Hippocampal formation (tissue), 2 donors: ENCODE data around the gene POGLUT2.

Experiments used
- DNase-seq, 2 donors: peaks; one replicate each; lab custom pipeline; 2025; lab: John Stamatoyannopoulos, UW

Gene POGLUT2

DNA sequence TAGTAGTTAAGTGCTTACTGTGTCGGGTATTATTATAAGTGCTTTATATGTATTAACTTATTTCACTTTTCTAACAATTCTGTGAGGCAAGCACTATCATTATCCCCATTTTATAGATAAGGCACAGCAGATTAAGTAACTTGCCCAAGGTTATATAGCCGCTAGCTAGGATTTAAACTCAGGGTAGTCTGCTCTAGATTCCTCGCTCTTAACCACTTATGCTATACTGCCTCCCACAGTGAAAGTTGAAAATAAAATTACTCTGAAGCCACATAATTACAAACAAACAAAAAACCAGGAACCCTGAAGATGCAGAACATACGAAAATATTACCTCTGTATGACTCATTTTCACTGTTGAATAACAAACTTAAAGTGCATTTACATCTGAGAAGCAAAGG is 29.1 kb downstream of the POGLUT2 start:
- no peak for DNase-seq

DNA sequence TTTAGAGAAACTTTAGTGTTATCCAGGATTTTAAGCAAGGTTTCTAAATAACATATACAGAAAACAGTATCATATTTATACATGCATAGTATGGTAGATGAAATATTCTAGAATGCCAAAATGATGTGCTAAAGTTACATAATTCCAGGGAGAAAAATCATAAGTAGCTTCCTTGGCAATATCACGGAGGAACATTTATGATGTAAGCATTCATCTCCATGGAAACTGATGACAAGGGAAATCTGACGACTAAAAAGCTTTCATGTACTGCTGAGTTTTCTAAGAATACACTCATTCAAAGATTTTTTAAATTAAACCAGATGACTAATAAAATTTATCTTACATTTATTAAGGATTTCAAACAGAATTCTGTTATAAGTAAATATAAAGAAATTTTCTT is 29.9 kb downstream of the POGLUT2 start:
- DNase-seq, result no peak

DNA sequence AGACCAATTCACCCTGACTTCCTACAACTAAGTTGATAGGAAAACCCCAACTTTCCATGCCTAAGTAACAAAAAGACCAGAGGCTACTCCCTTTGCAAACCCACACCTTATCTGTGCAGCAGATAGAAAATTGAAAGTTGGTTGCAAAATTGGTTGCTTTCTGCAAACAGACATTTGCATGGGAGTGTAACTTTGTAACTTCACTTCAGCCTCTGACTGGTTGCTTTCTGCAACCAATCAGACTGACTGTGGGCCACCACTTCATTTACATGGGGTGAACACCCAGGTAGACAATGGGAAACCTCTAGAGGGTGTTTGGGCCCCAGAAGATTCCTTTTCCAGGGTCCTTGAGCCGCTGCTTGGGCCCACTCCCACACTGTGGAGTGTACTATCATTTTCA is 35.0 kb downstream of the POGLUT2 start:
- no peak for DNase-seq

DNA sequence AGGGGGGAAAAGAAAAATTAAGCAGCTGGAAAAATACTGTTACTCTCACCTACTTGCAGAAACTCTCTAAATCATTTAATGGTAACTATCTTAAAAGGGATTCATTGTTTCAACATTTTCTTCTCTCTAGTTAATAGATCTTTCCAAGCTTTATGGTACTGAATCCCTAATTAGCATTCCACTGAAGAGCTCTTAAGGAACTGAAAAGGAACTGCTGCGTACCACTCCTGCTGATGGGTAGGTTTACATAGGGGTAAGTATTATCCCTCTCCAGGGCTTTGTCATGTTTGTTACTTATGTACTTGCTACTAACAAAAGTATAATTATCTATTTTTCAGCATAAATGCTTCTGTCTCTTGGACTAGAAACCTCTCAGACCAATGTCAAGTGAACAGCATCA is 37.7 kb downstream of the POGLUT2 start:
- no peak for DNase-seq

DNA sequence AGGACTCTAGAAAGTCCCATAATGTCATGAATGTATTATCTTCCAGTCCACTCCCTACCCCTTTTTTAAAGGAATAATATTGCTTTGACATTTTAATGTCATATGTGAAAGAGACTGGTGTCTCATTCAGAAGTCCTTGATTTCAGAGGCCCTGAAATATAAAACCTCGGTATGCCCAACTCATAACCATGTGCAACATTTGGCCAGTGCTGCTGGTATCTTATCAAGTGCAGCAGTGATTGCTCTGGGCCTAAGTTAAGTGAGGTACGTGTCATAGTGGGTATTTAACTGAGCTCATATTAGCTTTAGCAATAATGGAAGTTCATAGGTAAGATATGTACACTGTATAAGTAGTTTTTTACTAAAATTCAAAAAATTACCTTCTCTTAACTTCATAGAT is 39.9 kb downstream of the POGLUT2 start:
- no peak for DNase-seq

DNA sequence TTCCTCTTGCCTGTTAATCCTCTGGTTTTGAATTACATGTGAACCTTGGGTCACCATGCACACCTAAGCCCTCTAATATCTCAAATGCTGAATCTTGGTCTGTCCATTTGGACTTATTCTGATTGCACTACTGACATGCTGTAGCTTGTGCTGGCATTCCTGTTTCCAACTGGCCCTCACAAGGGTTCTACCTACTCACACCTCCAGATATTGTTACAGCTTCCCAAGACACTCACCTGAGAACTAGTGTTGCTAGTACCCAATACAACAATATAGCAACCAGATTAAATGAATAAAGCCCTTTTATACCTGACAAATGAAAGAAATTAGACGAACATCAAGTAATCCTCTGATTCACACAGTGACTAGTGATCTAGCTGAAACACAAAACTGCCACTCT is 41.8 kb downstream of the POGLUT2 start:
- no peak for DNase-seq

DNA sequence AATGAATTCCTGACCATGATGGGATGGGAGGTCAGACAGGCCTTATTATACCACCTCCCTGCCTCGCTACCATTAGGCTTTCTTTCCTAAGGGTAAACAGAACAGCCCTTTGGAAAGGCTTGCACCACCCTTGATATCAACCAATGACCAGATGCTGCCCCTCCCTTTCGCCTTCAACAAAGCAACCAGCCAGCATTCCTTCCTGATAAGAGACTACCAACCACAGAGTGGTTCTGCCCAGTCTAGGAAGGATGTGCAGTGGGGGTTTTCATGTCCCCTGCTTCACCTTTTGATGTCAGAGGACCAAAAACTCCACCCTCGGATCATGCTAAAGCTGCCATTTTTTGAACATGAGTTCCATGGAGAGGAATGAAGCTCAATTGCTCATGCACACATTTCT is 46.9 kb downstream of the POGLUT2 start:
- no peak for DNase-seq

DNA sequence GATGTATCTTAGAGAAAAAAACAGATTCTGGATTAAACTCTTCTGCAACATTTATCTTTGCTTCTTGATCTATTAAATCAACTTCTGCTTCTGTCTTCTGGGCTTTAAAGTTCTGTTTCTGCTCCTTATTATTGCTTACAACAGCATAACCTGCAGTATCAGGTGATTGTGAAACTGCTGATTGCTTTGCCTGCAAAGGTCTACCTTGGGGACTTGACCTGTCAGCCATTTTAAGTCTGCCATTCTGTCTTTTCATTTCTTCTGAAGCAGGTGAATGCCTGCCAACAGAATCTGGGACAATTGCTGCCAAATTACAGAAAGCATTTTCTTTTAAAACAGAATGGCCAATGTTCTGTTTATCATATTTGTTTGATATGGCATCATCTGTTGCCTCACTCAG is 56.3 kb downstream of the POGLUT2 start:
- no peak for DNase-seq

DNA sequence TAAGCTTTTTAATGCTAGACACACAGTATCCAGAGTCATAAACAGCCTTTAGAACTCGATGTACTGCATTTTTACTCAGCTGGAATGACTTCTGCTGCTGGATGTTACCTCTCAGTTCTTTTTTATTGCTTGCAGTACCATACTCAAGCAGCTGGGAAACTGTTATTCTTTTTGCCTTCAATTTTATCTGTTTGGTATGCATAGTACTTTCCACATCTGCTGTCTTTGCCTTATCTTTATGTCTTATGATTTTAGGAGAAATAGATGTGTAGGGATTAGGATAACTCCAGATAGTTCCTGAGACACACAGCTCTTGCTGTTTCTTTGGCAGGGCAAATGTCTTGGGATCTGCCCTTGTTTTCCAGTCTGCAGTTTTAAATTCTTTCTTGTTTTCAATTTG is 56.7 kb downstream of the POGLUT2 start:
- DNase-seq, result no peak
